ENCODE data around the gene BPIFB2. TPM values are rescaled to one million over a fixed set of nuclear protein-coding genes. Genes with fewer than 3 reads are reported as not detected.

Gene BPIFB2
- total and polyA plus RNA-seq, 10 of the 15 experiments (the other 5 are each of a cell fraction or from before 2014, with no cell fraction given): not detected

GRCh38 chr20:33014336-33015113 lies 7.0 kb downstream of the BPIFB2 start (continued):
- TF ChIP-seq, protein P1, sequence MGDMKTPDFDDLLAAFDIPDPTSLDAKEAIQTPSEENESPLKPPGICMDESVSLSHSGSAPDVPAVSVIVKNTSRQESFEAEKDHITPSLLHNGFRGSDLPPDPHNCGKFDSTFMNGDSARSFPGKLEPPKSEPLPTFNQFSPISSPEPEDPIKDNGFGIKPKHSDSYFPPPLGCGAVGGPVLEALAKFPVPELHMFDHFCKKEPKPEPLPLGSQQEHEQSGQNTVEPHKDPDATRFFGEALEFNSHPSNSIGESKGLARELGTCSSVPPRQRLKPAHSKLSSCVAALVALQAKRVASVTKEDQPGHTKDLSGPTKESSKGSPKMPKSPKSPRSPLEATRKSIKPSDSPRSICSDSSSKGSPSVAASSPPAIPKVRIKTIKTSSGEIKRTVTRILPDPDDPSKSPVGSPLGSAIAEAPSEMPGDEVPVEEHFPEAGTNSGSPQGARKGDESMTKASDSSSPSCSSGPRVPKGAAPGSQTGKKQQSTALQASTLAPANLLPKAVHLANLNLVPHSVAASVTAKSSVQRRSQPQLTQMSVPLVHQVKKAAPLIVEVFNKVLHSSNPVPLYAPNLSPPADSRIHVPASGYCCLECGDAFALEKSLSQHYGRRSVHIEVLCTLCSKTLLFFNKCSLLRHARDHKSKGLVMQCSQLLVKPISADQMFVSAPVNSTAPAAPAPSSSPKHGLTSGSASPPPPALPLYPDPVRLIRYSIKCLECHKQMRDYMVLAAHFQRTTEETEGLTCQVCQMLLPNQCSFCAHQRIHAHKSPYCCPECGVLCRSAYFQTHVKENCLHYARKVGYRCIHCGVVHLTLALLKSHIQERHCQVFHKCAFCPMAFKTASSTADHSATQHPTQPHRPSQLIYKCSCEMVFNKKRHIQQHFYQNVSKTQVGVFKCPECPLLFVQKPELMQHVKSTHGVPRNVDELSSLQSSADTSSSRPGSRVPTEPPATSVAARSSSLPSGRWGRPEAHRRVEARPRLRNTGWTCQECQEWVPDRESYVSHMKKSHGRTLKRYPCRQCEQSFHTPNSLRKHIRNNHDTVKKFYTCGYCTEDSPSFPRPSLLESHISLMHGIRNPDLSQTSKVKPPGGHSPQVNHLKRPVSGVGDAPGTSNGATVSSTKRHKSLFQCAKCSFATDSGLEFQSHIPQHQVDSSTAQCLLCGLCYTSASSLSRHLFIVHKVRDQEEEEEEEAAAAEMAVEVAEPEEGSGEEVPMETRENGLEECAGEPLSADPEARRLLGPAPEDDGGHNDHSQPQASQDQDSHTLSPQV (IDR thresholded peaks at IDR 0.05): no peak
- TF ChIP-seq ZZZ3 (IDR thresholded peaks at IDR 0.05; ENCODE audit: control insufficient read depth, insufficient read length, low read depth): no peak
- TF ChIP-seq NR2C2 (IDR thresholded peaks at IDR 0.05; ENCODE audit: borderline replicate concordance, control insufficient read depth, insufficient read length, low read depth): no peak
- no peak for TF ChIP-seq SIX5 (IDR thresholded peaks at IDR 0.05; ENCODE audit: low read depth, low read length, severe bottlenecking)
- TF ChIP-seq NR2C1 (IDR thresholded peaks at IDR 0.05): no peak
- no peak for TF ChIP-seq RELA (IDR thresholded peaks at IDR 0.05; ENCODE audit: borderline replicate concordance, partially characterized antibody)

- BruUV-seq (replicated peaks): no TSS peak
- TF ChIP-seq NRF1 (conservative IDR thresholded peaks at IDR 0.05; ENCODE audit: low read depth, low read length) (no peak), CREB1 (IDR thresholded peaks at IDR 0.05; ENCODE audit: low read depth) (no peak), SIX5 (IDR thresholded peaks at IDR 0.05; ENCODE audit: low read depth, low read length, severe bottlenecking) (no peak), HDGF (IDR thresholded peaks at IDR 0.05) (no peak), NR2C2 (IDR thresholded peaks at IDR 0.05; ENCODE audit: borderline replicate concordance, control insufficient read depth, insufficient read length, low read depth) (no peak), POLR2AphosphoS2 (IDR thresholded peaks at IDR 0.05; ENCODE audit: low read depth, low read length) (no peak), MEF2A (IDR thresholded peaks at IDR 0.05; ENCODE audit: insufficient read depth, low read depth, low read length) (no peak), RBBP5 (conservative IDR thresholded peaks at IDR 0.05) (no peak), ZBTB4 (CRISPR knock-in tag; IDR thresholded peaks at IDR 0.05) (no peak), POLR2A (IDR thresholded peaks at IDR 0.05; ENCODE audit: low read depth, low read length) (no peak), MYC (IDR thresholded peaks at IDR 0.05; ENCODE audit: insufficient read depth, insufficient read length, insufficient replicate concordance, low read length, severe bottlenecking) (no peak), SREBF1 (IDR thresholded peaks at IDR 0.05; ENCODE audit: low read length) (no peak)
These were observed 7.6 kb downstream of the BPIFB2 start for GRCh38 chr20:33015114-33015484.

More at GRCh38 chr20:33015114-33015484, 7.6 kb downstream of the BPIFB2 start:
- no peak overlapping the region for H2AFZ ChIP-seq (ENCODE audit: control insufficient read depth, low read depth, low read length)
- H3K27me3 ChIP-seq (replicated peaks in 1 of 2; ENCODE audit: control insufficient read depth in 2 of 2, insufficient read depth in 2 of 2, low read length in 1 of 2): peaks cover 0 to 1% of the 10 kb centered on the region in 2 experiments; a peak in 3 of 4 replicates
- no peak overlapping the region for H3K27ac ChIP-seq (ENCODE audit: control insufficient read depth, insufficient read depth)
- in situ Hi-C loops (cut with MboI): no loop called here
- POLR2A ChIA-PET: no interaction called here
- ATAC-seq (no peak), FAIRE-seq (no peak), DNase-seq (ENCODE audit: low read depth, low spot score) (no peak)
- H3K9ac ChIP-seq (ENCODE audit: control insufficient read depth, insufficient read depth, low read length): no peak overlapping the region
- SMC1A ChIA-PET (ENCODE audit: uncharacterized antibody, unreplicated experiment): no interaction called here
- no peaks in the 10 kb centered on the region for H3K4me1 ChIP-seq (ENCODE audit: control insufficient read depth, insufficient read depth, low read length)
- no peaks in the 10 kb centered on the region for H3K79me2 ChIP-seq (ENCODE audit: control insufficient read depth, insufficient read depth, low read length)
- intact Hi-C loops (cut with micrococcal nuclease; ENCODE audit: unreplicated experiment): no loop called here
- RAD21 ChIA-PET (ENCODE audit: unreplicated experiment): no interaction called here
- H3K4me2 ChIP-seq (ENCODE audit: control insufficient read depth, insufficient read depth): no peak overlapping the region
- 53% methylated on average over 10 of the region's 10 CpGs for WGBS (ENCODE audit: insufficient coverage, insufficient replicate concordance, low lambda C conversion rate, missing lambda C conversion rate)
- CTCF ChIA-PET: no interaction called here
- no peaks in the 10 kb centered on the region for H3K9me3 ChIP-seq (replicated peaks; ENCODE audit: control insufficient read depth, insufficient read depth, low read length)
- H4K20me1 ChIP-seq (ENCODE audit: control insufficient read depth, insufficient read depth): no peaks in the 10 kb centered on the region
- no peak overlapping the region for H3K4me3 ChIP-seq
- H3K36me3 ChIP-seq (ENCODE audit: control insufficient read depth in 2 of 2, insufficient read depth in 2 of 2, low read length in 1 of 2): no peaks in the 10 kb centered on the region

Measured in GM12878 (cell line).